Activated gamma-delta T cell treated with anti-CD3 and anti-CD28 coated beads, Interleukin-2, amount 50 U/mL, for 16 hours (primary cell): ENCODE data around the gene MED16.

Experiments
- DNase-seq: peaks from one replicate; pipeline ENCODE4 v3.0.0-alpha.2; 2020; ENCODE audit warnings: low read depth

Gene MED16

DNA sequence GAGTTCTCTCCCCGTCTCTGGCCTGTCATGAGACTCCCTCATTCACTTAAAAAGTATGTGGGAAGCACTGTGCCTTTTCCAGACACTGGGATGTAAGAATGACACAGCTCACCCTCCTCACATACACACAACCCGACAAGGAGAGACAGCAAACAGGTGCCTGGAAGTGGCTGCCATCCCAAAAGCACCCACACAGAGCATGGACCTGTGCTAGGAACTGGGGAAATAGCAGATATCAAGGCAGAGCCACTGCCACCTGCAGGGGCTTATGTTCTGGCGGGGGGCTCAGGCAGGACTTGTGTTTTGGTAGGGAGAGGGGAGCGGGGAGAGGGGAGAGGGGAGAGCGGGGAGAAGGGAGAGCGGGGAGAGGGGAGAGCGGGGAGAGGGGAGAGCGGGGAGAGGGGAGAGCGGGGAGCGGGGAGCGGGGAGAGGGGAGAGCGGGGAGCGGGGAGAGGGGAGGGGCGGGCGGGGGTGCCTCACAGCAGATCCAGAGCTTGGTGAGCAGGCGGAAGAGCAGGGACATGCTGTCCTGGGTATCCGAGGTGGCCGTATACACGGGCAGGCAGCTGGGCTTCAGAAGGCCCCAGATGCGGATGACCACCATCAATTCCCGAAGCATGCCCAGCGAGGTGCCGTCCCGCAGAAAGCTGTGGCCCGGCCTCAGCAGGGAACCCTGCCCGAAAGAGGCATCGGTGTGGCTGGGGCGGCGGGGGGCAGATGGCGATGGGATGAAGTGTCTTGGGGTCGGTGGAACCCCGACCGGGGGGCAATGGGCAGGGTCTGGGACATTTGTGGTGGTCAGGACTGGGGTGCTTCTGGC lies 21.3 kb downstream of the MED16 start:
- DNase-seq: no peak

DNA sequence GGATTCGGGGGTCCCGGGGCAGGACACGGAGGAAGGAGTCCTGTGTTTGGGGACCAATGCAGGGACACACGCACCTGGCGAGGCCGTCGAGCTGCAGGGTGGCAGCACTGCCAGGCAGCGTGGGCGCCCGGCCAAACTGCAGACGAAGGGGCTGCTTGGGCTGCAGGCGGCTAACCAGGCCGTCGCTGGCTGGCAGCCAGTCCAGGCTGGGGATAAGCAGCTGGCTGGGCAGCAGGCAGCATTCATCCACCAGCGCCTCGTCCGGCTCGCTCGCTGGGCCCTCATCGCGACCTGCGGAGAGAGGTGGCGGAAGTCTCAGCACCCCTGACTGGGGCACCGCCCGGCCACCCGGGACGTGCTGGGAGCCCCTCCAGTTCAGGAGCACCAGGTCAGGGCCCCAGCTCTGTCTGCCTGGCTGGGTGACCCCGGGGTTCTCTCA lies 22.0 kb downstream of the MED16 start:
- DNase-seq: no peak

DNA sequence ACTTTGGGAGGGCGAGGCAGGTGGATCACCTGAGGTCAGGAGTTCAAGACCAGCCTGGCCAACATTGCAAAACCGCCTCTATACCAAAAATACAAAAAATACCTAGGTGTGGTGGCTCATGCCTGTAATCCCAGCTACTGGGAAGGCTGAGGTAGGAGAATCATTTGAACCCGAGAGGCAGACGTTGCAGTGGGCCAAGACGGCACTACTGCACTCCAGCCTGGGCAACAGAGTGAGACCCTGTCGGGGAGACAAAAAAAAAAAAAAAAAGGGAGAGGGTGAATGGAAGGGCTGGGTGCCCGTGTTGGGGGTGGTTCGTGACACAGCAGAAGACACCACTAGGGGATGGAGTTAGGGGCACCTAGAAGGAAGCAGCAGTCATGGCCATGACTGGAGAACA lies 22.7 kb downstream of the MED16 start:
- no peak for DNase-seq

DNA sequence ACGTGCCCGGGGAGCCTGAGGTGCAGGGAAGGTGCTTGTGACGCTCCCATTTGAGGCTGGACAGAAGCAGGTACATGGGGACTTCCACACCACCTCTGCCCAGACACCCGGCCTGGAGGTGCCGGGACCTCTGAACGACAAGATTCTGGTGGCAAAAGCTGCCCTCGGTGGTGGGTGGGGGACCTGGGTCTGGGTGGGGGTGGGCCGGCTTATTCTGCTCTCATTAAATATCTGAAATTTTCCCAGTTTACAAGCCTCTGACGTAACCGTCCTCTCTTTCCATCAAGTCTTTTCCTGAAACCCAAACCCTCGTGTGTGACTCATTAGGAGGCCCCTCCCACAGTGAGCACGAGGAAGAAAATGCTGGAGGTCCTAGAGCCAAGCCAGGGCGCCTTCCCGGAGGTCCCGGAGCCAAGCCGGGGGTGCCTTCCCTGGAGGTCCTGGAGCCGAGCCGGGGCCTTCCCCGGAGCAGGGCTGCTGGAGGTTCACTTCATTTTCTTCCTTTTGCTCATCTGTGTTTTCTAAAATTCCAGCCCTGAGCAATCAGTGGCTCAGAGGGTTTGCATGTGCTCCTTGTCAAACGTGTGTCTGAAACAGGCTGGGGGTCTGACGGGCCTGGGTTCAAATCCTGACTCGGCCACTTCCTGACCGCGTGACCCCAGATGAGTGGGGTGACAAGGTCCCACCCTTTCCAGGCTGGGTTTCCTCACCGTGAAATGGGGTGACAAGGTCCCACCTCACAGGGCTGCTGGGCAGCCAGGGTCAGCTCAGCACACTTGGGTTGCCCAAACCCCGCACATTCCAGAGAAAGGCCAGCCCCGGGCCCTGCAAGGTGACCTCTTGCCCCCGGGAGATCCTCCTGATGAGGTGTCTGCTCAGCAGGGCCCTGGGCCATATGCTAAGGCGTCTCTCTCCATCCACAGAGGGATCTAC lies 23.5 kb downstream of the MED16 start:
- no peak for DNase-seq

DNA sequence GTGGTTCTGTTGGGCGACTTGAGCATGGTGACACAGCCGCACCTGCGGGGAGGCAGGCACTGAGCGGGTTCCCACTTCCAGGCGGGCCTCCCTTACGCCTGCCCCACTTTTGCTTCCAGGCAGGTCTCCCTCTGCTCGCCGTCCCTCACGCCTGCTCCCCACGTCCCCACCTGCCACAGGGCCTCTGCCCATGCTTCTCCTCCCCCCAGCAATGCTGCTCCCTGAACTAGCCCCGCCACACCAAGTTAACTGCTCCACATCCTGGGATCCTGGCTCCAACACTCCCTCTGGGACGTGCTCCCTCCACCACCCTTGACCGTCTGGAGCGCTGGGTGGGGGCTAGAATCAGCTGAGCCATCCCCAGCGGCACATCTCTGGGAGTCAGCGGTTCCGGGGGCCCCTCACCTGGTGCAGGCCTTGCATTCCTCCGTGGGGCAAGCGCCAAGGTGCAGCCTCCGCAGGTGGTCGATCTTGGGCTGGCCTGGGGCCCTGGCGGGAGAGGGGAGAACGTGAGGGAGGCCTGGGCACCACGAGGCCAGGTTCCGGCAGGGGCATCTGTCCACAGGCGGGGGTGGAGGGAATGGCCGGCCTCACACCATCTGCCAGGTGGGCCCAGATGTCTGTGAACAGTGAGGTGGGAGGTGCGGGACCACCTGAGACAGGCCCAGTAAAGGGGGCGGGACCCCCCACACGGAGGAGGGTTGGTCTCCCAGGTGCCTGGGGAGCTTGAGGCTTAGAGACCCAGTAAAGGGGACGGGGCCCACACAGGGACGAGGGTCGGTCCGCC lies 24.3 kb downstream of the MED16 start:
- DNase-seq: no peak

DNA sequence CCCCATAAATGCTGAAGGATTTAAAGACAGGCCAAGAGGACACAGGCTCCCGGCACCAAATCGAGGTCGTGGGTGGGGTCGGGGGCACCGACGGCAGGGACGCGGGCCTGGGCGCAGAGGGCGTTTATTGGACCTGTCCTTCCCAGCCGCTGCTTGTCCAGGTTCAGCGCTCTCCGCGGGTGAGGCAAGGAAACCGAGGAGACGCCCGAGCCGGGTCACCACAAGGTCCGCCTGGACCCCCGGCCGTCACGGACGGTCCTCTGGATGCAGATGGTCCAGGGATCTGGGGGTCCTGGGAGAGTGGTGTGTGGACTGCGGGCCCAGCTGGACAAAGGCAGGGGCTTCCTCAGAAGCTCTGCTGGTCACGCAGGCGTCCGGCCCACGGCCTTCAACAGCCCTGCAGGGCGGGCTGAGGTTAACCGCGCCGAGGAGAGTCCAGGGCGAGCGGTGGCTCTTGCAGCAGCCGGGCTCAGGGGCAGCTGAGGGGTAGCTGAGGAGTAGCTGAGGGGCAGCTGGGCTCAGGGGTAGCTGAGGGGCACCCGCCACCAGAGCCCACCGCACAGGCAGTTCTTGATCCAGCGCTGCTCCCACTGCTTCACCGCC lies 25.0 kb downstream of the MED16 start:
- DNase-seq: no peak

DNA sequence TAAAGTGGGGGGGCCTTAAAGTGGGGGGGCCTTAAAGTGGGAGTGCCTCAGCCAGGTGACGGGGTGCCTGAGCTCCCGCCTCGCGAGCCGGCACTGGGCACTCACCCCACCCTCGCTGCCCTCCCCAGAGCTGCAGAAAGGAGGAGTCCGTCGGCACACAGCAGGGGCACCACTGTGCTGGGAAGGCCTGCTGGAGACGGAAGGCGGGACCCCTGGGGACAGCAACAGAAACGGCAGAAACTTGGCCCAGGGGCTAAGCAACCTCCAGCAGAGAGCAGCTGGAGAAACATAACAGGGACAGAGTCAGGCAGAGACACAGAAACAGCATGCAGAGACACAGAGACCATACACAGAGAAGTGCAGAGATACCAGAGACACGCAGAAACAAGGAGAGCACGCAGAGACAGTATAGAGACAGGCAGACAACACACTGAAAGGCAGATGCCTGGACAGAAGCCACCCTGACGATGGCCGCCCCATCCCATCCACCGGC lies 25.6 kb downstream of the MED16 start:
- no peak for DNase-seq

DNA sequence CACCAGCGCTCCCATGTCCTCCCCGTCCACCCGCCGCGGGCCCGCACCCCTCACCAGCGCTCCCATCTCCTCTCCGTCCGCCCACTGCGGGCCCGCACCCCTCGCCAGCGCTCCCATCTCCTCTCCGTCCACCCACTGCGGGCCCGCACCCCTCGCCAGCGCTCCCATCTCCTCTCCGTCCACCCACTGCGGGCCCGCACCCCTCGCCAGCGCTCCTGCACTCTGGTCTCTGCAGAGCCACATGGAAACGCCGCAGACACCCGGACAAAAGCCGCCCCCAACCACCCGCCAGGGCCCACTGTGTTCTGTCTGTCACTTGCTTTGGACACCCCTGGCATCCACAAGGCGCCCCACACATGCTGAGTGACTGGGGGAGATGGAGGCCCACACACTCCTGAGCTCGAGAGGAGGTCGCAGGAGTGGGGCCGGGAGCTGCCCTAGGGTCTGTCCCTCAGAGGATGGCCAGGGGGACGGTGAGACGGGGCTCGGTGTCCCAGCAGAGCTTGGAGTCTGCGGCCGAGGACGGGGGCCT lies 26.2 kb downstream of the MED16 start:
- no peak for DNase-seq

DNA sequence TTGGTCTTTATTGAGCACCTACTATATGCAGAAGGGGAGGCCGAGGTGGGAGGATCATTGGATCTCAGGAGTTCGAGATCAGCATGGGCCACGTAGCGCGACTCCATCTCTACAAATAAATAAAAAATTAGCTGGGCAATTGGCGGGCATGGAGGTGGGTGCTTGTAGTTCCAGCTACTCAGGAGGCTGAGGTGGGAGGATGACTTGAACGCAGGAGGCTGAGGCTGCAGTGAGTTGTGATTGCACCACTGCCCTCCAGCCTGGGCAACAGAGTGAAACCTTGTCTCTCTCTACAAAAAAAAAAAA lies 29.7 kb downstream of the MED16 start:
- no peak for DNase-seq

DNA sequence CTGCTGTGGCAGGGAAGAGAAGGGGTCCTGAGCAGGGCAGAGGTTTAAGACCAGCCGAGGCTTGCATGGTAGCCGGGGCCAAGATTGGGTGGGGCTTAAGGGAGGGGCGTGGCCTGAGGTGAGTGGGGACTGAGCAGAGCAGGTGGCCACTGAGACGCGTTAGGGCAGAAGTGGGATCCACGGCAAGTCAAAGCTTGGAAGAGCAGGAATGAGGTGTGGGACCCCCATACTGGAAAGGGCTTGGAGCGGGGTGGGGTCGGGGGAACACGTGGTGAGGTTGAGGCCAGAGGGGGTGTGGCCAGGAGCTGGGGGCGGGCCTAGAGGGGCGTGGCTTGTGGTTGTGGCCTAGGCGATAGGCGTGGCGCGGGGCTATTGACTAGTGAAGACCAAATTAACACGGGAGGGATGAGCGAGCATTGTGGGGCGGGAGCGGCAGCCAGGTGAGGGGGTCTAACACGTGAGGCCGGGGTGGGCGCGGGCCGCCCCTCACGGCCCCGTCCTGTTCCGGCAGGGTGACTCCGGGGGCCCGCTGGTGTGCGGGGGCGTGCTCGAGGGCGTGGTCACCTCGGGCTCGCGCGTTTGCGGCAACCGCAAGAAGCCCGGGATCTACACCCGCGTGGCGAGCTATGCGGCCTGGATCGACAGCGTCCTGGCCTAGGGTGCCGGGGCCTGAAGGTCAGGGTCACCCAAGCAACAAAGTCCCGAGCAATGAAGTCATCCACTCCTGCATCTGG lies 30.2 kb downstream of the MED16 start:
- DNase-seq: peak; percentile 67

DNA sequence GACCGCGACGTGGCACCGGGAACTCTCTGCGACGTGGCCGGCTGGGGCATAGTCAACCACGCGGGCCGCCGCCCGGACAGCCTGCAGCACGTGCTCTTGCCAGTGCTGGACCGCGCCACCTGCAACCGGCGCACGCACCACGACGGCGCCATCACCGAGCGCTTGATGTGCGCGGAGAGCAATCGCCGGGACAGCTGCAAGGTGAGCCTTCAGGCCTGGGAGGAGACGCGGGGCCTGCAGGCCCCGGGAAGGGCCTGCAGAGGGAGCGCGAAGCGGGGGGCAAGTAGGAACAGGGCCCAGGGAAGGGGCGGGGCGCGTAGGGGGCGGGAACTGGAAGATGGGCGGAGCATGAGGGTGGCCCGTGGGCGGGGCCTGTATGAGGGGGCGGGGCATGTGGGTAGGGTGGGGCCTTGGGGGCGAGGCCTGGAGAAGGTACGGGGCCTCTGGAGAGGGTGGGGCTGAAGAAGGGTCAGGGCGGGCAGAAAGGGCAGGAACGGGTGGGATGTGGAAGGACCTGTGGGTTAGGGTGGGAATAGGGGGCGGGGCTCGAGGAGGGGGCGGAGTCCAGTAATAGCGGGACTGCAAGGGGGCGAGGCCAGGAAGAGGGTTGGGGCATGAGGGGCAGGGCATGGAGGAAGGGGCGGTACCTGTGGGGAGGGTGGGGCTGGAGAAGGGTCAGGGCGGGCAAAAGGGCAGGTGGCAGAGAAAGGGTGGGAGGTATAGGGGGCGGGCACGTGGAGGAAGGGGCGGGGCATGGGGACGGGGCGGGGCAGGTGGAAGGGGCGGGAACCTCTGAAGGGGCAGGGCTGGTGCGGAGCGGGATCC lies 31.0 kb downstream of the MED16 start:
- peak; percentile 55 for DNase-seq

DNA sequence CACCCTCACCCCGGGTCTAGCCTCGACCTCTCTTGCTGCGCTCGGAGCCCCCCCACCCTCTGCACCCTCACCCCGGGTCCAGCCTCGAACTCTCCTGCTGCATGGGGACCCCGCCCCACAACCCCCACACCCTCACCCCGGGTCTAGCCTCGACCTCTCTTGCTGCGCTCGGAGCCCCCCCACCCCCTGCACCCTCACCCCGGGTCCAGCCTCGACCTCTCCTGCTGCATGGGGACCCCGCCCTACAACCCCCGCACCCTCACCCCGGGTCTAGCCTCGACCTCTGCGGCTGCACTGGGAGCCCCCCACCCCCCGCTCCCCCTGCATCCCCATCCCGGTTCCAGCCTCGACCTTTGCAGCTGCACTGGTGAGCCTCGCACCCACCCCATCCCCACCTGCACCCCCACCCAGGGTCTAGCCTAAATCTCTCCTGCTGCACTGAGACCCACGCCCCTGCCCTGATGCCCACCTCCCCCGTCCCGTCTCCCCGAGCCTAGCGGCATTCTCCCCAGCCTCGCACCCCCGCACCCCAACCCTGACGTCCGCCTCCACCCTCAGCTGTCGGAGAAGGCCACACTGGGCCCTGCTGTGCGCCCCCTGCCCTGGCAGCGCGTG lies 31.7 kb downstream of the MED16 start:
- DNase-seq: no peak

DNA sequence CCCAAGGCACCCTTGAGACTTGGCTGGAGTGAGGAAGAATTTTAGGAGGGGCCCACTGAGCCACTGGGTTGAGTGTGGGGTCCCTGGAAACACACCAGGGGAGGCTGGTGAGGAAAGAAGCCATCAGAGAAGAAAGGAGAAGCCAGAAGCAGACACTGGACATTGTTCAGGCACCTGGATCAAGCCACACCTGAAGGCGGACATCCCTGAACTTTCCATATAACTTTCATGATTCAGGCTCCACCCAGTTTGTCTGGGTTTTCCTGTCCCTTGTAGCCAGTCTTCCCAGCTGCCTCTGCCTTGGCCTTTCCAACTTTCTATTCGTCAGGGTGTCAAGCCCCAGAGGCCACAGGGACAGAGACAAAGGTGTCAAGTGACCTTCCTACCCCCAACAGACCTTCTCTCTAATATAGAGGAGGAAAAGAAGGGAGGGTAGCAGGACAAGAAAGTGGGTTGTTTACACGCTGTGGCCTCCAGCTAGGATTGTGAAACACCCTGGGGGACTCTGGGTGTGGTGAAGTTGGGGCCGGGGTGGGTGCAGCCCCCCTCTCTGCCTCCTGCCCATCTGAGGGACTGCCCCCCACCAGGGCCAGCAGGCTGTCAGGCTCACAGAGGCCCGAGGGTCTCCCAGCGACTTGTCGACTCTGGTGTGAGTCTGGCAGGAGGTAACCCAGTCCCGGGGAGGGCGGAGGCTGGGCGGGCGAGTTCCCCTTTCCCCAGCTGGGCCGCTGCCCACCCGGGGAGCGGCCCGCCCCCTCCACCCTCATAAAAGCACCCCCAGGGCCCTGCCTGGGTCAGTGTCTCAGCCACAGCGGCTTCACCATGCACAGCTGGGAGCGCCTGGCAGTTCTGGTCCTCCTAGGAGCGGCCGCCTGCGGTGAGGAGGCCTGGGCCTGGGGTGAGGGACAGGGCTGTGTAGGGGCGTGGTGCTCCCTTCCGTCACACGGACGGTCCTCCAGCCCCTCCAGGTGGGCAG lies 33.8 kb downstream of the MED16 start, which contains the start of gene CFD:
TSS of gene CFD (plus strand) at position 797 of the 976 bp plus-strand sequence. CDS start at position 823, 26 bp downstream.
- no peak for DNase-seq

DNA sequence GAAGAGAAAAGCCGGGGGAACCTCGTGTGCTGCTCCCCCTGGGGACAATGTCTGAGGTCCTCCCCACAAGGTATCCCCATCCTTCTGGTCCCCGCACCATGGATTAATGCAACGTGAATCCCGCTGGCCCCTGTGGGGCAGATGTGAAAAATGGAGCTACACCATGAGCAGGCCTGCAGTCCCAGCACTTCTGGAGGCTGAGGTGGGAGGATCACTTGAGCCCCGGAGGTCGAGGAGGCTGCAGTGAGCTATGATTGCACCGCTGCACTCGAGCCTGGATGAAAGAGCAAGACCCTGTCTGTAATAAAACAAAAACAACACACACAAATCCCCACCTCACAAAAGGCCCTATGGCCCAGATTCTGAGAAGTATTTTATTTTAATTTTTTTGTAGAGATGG lies 34.7 kb downstream of the MED16 start:
- no peak for DNase-seq

DNA sequence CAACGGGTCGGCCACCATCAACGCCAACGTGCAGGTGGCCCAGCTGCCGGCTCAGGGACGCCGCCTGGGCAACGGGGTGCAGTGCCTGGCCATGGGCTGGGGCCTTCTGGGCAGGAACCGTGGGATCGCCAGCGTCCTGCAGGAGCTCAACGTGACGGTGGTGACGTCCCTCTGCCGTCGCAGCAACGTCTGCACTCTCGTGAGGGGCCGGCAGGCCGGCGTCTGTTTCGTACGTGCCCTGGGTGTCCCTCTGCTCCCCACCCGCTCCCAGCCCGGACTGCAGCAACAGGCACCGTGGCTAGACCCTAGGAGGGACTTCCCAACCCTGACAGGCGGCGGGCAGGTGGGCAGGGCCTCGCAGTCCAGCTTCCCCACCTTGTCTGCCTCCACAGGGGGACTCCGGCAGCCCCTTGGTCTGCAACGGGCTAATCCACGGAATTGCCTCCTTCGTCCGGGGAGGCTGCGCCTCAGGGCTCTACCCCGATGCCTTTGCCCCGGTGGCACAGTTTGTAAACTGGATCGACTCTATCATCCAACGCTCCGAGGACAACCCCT lies 37.3 kb downstream of the MED16 start:
- DNase-seq: no peak

DNA sequence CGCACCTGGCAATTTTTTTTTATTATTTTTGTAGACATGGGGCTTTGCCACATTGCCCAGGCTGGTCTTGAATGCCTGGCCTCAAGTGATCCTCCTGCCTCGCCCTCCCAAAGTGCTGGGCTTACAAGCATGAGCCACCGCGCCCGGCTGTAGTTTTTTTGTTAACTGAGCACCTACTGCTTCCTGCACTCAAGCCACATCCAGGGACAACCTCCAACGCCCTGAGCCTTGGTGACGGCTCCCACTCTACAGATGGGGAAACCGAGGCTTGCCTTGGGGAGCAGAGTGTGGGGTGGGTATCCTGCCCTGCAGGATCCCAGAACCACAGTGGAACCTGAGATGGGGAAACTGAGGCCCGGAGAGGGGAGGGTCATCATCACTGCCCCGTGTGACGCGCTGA lies 37.8 kb downstream of the MED16 start:
- no peak for DNase-seq

DNA sequence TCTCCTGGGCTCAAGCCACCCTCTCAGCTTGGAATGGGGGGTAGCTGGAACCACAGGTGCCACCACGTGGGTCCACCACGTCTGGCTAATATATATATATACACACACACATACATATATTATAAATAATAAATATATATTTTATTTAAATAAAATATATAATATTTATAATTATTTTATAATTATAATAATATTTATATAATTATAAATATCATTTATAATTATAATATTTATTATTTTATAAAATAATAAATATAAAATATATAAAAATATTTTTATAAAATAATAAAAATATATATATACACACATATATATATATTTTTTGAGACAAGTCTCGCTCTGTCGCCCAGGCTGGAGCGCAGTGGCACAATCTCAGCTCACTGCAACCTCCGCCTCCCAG lies 38.4 kb downstream of the MED16 start:
- DNase-seq: no peak
